ENCODE measurements around the gene TCP10L.

DNA sequence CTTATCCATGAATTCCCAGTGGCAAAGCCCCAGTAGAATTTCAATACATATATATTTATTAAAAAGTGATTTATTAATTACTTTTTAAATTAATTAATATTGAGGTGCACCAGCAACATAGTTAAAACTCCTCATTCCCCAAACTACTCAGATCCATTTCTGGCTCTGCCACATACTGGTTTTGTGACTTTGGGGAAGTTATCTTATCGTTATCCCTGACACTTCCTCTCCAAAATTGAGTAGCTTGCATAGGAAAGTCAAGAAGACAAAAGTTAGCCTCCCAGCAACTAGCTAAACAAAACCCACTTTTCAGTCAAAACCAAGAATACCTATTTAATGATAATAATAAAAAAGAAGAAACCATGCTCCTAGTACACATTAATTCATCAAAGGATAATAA lies 35.9 kb downstream of the TCP10L start:
- TF ChIP-seq POLR2AphosphoS5 (IDR thresholded peaks at IDR 0.05; ENCODE audit: low read depth, low read length): no peak
- TF ChIP-seq POLR2A (IDR thresholded peaks at IDR 0.05; ENCODE audit: low read depth, low read length): no peak
- no peak for TF ChIP-seq TAF1 (IDR thresholded peaks at IDR 0.05; ENCODE audit: borderline replicate concordance, low read depth, low read length)
